DMS153 treated with DMSO at 0.1 percent for 48 hours (cell line): ENCODE results near the gene SEL1L2.

Source experiments
- DNase-seq: peaks from one replicate; lab custom pipeline; 2025; ENCODE audit not compliant: unreplicated experiment; lab: John Stamatoyannopoulos, UW

Gene SEL1L2

GRCh38 chr20:13822459-13822858 is 168.0 kb downstream of the SEL1L2 start:
- DNase-seq, result no peak

GRCh38 chr20:13821876-13822275 is 168.5 kb downstream of the SEL1L2 start:
- DNase-seq, result no peak

GRCh38 chr20:13819885-13820645 is 170.3 kb downstream of the SEL1L2 start:
- DNase-seq, result peak; percentile 27

GRCh38 chr20:13817342-13817741 is 173.1 kb downstream of the SEL1L2 start:
- no peak for DNase-seq

- DNase-seq, result no peak
These were observed 173.7 kb downstream of the SEL1L2 start for GRCh38 chr20:13816757-13817156.

GRCh38 chr20:13814672-13815071 is 175.7 kb downstream of the SEL1L2 start:
- no peak for DNase-seq

GRCh38 chr20:13813910-13814309 is 176.5 kb downstream of the SEL1L2 start:
- DNase-seq, result no peak

- no peak for DNase-seq
These were observed 180.0 kb downstream of the SEL1L2 start for GRCh38 chr20:13810446-13810845.

- no peak for DNase-seq
These were observed 180.6 kb downstream of the SEL1L2 start for GRCh38 chr20:13809855-13810254.

- no peak for DNase-seq
These were observed 181.0 kb downstream of the SEL1L2 start for GRCh38 chr20:13809373-13809772.

- peak; percentile 75 for DNase-seq
These were observed 189.7 kb downstream of the SEL1L2 start for GRCh38 chr20:13800728-13801134.

- DNase-seq, result no peak
These were observed 190.4 kb downstream of the SEL1L2 start for GRCh38 chr20:13799974-13800373.
